Liver (tissue), 3 donors: ENCODE data around the gene FKBP6.

ENCODE experiments used
- CTCF ChIP-seq: fragments of 150-350 bp; IDR thresholded peaks from 2 replicates; pipeline ENCODE4 v1.5.1; 2017; ENCODE audit warnings: improper control_type of control experiment, low read depth, low read length; ENCODE audit not compliant: missing input control
- EGR1 ChIP-seq, 2 donors: IDR thresholded peaks; 2 replicates each; pipeline ENCODE4 v1.6.1; 2016 to 2018; ENCODE audit warnings: antibody characterized with exemption in 2 of 2, low read depth in 2 of 2
- FOXA1 ChIP-seq: IDR thresholded peaks from 2 replicates; pipeline ENCODE4 v1.6.1; 2016; ENCODE audit warnings: antibody characterized with exemption
- GABPA ChIP-seq, 2 donors: IDR thresholded peaks in 1 of 2; conservative IDR thresholded peaks in 1 of 2; 2 replicates each; pipeline ENCODE4 v1.6.1; 2016; ENCODE audit warnings: antibody characterized with exemption in 2 of 2, mild to moderate bottlenecking in 1 of 2, moderate library complexity in 1 of 2
- MAX ChIP-seq: IDR thresholded peaks from 2 replicates; pipeline ENCODE4 v1.6.1; 2016; ENCODE audit warnings: antibody characterized with exemption
- REST ChIP-seq: IDR thresholded peaks from 2 replicates; pipeline ENCODE4 v1.6.1; 2016; ENCODE audit warnings: antibody characterized with exemption, mild to moderate bottlenecking
- YY1 ChIP-seq: IDR thresholded peaks from 2 replicates; pipeline ENCODE4 v1.6.1; 2016; ENCODE audit warnings: antibody characterized with exemption, mild to moderate bottlenecking
- ZBTB33 ChIP-seq: IDR thresholded peaks from 2 replicates; pipeline ENCODE4 v1.6.1; 2016; ENCODE audit warnings: antibody characterized with exemption
- donor health status: healthy.
- donor health status: healthy.

DNA sequence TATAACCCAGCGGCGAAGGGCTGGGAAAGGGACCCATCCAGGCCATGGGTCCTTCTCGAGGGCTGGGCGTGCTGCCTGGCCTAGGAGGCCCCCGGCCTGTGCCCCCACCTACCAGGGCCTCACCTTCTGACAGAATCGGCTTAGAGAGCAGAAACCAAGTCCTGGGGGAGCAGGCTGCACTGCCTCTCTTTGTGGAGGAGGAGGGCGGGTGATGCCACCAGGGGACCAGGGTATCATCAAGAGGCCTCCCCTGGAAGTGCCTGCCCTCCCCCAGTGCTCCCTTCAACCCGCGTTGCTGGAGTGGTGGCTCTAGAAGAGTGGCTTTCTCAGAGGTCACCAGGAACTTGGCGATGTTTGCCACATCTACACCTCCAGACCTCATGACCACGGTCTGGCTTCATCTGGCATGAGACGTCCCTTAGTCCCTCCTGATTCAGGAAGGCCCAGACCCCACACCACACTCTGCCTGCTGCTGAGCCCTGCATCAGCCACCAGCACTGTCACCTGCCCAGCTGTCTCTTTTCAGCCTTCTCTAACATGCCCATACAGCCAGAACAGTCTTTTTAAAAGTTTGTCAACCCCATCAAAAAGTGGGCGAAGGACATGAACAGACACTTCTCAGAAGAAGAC lies 31.9 kb downstream of the FKBP6 start:
- TF ChIP-seq CTCF (no peak), REST (no peak), ZBTB33 (no peak), YY1 (no peak), EGR1 (IDR thresholded peaks at IDR 0.05; ENCODE audit: low read depth in 2 of 2) (no peak), FOXA1 (no peak), GABPA (IDR thresholded peaks at IDR 0.05 in 1 of 2, conservative IDR thresholded peaks at IDR 0.05 in 1 of 2) (no peak), MAX (no peak)
